Heart left ventricle (tissue), 13 donors: Measurements from ENCODE around the gene ETV6.

Source experiments
- CTCF ChIP-seq, 12 donors: fragments of 200-600 bp; sonication (generic) in 4 of 12; IDR thresholded peaks; one replicate each; pipeline versions ENCODE4 v1.5.0 to v1.8.0; 2018 to 2022; ENCODE audit warnings: antibody characterized with exemption in 12 of 12, mild to moderate bottlenecking in 5 of 12
- POLR2A ChIP-seq, 2 donors: fragments of 450-650 bp; IDR thresholded peaks; one replicate each; pipeline ENCODE4 v1.6.1; 2017; ENCODE audit warnings: antibody characterized with exemption in 2 of 2, mild to moderate bottlenecking in 2 of 2, moderate library complexity in 2 of 2
- donor health status: ischemic (EF 13 %, LVEDD 7.1; RV severe dilation, severe dysfunction).
- donor health status: DM: no; HTN: yes; CAD: no.
- donor health status: DM: no; HTN: no; CAD: no.
- donor health status: ischemic (EF 25% LVEDD 6.9; RV normal size, moderate dysfunction).
- donor health status: ischemic (EF 25% LVEDD 5.7; RV mildly dilated, moderate dysfunction).
- donor health status: ischemic (EF 35%, LVEDD 5.7; RV mildly dilated, moderate dysfunction).
- donor health status: nonischemic (EF 11% LVEDD 7.7; RV severe dilation, severe dysfunction).
- donor health status: DM: yes; HTN: yes; CAD: no.
- donor health status: PGD.
- donor health status: ischemic (EF 29% LVEDD 5.4; RV normal size, mild dysfunction).
- donor health status: nonischemic (EF 23%, LVEDD 6.1; RV moderate dilation, normal function).

- TF ChIP-seq CTCF (IDR thresholded peaks at IDR 0.05) (no peak), POLR2A (IDR thresholded peaks at IDR 0.05) (no peak)
Observed at GRCh38 chr12:11868027-11868426, 218.6 kb downstream of the ETV6 start.
